ENCODE results near the gene IL1RL1.

IL1RL1 gene

GRCh38 chr2:102383722-102384121 is 72.4 kb downstream of the IL1RL1 start:
- no peak for DNase-seq

- DNase-seq = no peak
Observed at GRCh38 chr2:102385522-102385921, 74.2 kb downstream of the IL1RL1 start.

- no peak for DNase-seq
Observed at GRCh38 chr2:102386004-102386403, 74.6 kb downstream of the IL1RL1 start.

- no peak for DNase-seq
Observed at GRCh38 chr2:102386867-102387541, 75.6 kb downstream of the IL1RL1 start.

GRCh38 chr2:102387763-102388546 is 76.6 kb downstream of the IL1RL1 start:
- no peak for DNase-seq

GRCh38 chr2:102391565-102391964 is 80.2 kb downstream of the IL1RL1 start:
- peak; percentile 95 to 97 for DNase-seq

GRCh38 chr2:102392096-102392495 is 80.7 kb downstream of the IL1RL1 start:
- DNase-seq = peak in 1 of 2 experiments; percentile 17

GRCh38 chr2:102392942-102393341 is 81.6 kb downstream of the IL1RL1 start:
- no peak for DNase-seq

GRCh38 chr2:102396012-102396411 is 84.6 kb downstream of the IL1RL1 start:
- DNase-seq = no peak

GRCh38 chr2:102397209-102397608 is 85.8 kb downstream of the IL1RL1 start:
- DNase-seq = no peak

GRCh38 chr2:102399499-102400141 is 88.3 kb downstream of the IL1RL1 start:
- DNase-seq = no peak

GRCh38 chr2:102401456-102401855 is 90.1 kb downstream of the IL1RL1 start:
- DNase-seq = no peak
